Liver (tissue), 3 donors: ENCODE measurements around the gene UBASH3A.

Experiments used
- EGR1 ChIP-seq, 2 donors: IDR thresholded peaks; 2 replicates each; pipeline ENCODE4 v1.6.1; 2016 to 2018; ENCODE audit warnings: antibody characterized with exemption in 2 of 2, low read depth in 2 of 2
- GABPA ChIP-seq, 2 donors: IDR thresholded peaks in 1 of 2; conservative IDR thresholded peaks in 1 of 2; 2 replicates each; pipeline ENCODE4 v1.6.1; 2016; ENCODE audit warnings: antibody characterized with exemption in 2 of 2, mild to moderate bottlenecking in 1 of 2, moderate library complexity in 1 of 2
- JUND ChIP-seq, 2 donors: IDR thresholded peaks; 2 replicates each; pipeline ENCODE4 v1.6.1; 2016; ENCODE audit warnings: antibody characterized with exemption in 2 of 2
- MAX ChIP-seq: IDR thresholded peaks from 2 replicates; pipeline ENCODE4 v1.6.1; 2016; ENCODE audit warnings: antibody characterized with exemption
- NR2F2 ChIP-seq: IDR thresholded peaks from 2 replicates; pipeline ENCODE4 v1.6.1; 2016; ENCODE audit warnings: antibody characterized with exemption
- REST ChIP-seq: IDR thresholded peaks from 2 replicates; pipeline ENCODE4 v1.6.1; 2016; ENCODE audit warnings: antibody characterized with exemption, mild to moderate bottlenecking
- SP1 ChIP-seq: IDR thresholded peaks from 2 replicates; pipeline ENCODE4 v1.6.1; 2018; ENCODE audit warnings: antibody characterized with exemption, mild to moderate bottlenecking
- TAF1 ChIP-seq: conservative IDR thresholded peaks from 2 replicates; pipeline ENCODE4 v1.6.1; 2016; ENCODE audit warnings: antibody characterized with exemption, mild to moderate bottlenecking
- YY1 ChIP-seq: IDR thresholded peaks from 2 replicates; pipeline ENCODE4 v1.6.1; 2016; ENCODE audit warnings: antibody characterized with exemption, mild to moderate bottlenecking
- TF ChIP-seq, protein P1 (sequence below): fragments of 150-350 bp; IDR thresholded peaks from 2 replicates; pipeline ENCODE4 v1.5.1; 2017; ENCODE audit warnings: improper control_type of control experiment, low read depth, low read length; ENCODE audit not compliant: missing input control
- TF ChIP-seq, protein P2 (sequence below): IDR thresholded peaks from 2 replicates; pipeline ENCODE4 v1.6.1; 2016; ENCODE audit warnings: antibody characterized with exemption
- donor health status: healthy.
- donor health status: healthy.

GRCh38 chr21:42386034-42386591, 17.6 kb upstream of the UBASH3A start:
- no peak for TF ChIP-seq EGR1 (IDR thresholded peaks at IDR 0.05; ENCODE audit: low read depth in 2 of 2)
- TF ChIP-seq YY1: peak; percentile 39
- TF ChIP-seq, protein P1, sequence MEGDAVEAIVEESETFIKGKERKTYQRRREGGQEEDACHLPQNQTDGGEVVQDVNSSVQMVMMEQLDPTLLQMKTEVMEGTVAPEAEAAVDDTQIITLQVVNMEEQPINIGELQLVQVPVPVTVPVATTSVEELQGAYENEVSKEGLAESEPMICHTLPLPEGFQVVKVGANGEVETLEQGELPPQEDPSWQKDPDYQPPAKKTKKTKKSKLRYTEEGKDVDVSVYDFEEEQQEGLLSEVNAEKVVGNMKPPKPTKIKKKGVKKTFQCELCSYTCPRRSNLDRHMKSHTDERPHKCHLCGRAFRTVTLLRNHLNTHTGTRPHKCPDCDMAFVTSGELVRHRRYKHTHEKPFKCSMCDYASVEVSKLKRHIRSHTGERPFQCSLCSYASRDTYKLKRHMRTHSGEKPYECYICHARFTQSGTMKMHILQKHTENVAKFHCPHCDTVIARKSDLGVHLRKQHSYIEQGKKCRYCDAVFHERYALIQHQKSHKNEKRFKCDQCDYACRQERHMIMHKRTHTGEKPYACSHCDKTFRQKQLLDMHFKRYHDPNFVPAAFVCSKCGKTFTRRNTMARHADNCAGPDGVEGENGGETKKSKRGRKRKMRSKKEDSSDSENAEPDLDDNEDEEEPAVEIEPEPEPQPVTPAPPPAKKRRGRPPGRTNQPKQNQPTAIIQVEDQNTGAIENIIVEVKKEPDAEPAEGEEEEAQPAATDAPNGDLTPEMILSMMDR: no peak
- TF ChIP-seq, protein P2, sequence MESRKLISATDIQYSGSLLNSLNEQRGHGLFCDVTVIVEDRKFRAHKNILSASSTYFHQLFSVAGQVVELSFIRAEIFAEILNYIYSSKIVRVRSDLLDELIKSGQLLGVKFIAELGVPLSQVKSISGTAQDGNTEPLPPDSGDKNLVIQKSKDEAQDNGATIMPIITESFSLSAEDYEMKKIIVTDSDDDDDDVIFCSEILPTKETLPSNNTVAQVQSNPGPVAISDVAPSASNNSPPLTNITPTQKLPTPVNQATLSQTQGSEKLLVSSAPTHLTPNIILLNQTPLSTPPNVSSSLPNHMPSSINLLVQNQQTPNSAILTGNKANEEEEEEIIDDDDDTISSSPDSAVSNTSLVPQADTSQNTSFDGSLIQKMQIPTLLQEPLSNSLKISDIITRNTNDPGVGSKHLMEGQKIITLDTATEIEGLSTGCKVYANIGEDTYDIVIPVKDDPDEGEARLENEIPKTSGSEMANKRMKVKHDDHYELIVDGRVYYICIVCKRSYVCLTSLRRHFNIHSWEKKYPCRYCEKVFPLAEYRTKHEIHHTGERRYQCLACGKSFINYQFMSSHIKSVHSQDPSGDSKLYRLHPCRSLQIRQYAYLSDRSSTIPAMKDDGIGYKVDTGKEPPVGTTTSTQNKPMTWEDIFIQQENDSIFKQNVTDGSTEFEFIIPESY: no peak
- no peak for TF ChIP-seq MAX
- TF ChIP-seq REST: no peak
- no peak for TF ChIP-seq GABPA (IDR thresholded peaks at IDR 0.05 in 1 of 2, conservative IDR thresholded peaks at IDR 0.05 in 1 of 2)
- TF ChIP-seq TAF1: no peak
- TF ChIP-seq SP1: peak; percentile 43
- TF ChIP-seq JUND (IDR thresholded peaks at IDR 0.05): no peak
- TF ChIP-seq NR2F2: no peak
